GM21447 (cell line): ENCODE measurements around the gene FBXO11.
"Not testable (repeated sequence)": the region's sequence is repeated elsewhere in the genome, so short reads cannot be mapped to it uniquely, and the experiment has no call there.

Source experiments
- ATAC-seq: cut with Tn5 transposase; IDR thresholded peaks from one replicate; pipeline ENCODE4 v1.9.1; 2021; ENCODE audit not compliant: unreplicated experiment

The FBXO11 gene

DNA sequence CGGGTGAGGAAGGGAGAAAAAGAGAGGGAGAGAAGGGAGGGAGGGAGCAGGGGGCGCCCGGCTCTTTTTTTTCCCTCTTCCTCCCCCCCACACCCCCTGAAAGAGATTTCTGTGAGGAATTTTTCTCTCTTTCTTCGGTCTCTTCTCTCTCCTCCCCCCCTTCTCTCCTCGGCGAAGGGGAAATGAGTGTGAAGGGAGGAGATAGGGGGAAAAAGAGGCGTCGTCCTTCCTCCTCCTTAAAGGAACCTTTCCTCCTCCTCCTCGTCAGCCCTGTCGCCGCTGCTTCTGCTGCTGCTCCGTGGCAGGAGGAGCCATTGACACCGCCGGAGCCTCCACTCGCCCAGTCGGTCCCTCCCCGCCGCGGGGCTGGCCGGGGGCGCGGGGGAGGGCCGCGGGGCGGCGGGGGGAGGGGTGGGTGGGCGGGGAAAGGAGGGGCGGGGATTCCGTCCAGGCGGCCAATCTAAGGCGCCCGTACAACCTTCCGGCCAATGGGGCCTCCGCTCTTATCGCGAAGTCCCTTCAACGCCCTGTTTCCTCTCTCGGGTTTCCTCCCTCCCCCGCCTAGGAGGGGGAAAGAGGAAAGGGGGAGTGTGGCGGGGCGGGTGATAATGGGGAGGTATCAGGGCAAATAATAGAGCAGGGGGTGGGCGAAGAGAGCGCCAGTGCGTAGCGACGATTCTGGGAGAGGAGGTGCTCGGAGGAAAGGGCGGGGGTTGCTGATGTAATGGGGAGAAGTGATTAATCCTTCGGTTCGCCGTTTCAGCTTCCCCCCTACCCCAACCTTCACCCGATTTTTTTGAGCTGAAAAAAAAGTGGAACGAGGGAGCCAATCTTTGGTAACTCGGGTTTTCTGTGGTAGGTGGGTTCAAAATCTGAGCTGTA, at the start of gene FBXO11:
Gene FBXO11, minus strand, starts transcription at position 342 of the 882 bp plus-strand sequence. CDS start 778 bp downstream, outside the sequence.
- peak; percentile 85 for ATAC-seq

DNA sequence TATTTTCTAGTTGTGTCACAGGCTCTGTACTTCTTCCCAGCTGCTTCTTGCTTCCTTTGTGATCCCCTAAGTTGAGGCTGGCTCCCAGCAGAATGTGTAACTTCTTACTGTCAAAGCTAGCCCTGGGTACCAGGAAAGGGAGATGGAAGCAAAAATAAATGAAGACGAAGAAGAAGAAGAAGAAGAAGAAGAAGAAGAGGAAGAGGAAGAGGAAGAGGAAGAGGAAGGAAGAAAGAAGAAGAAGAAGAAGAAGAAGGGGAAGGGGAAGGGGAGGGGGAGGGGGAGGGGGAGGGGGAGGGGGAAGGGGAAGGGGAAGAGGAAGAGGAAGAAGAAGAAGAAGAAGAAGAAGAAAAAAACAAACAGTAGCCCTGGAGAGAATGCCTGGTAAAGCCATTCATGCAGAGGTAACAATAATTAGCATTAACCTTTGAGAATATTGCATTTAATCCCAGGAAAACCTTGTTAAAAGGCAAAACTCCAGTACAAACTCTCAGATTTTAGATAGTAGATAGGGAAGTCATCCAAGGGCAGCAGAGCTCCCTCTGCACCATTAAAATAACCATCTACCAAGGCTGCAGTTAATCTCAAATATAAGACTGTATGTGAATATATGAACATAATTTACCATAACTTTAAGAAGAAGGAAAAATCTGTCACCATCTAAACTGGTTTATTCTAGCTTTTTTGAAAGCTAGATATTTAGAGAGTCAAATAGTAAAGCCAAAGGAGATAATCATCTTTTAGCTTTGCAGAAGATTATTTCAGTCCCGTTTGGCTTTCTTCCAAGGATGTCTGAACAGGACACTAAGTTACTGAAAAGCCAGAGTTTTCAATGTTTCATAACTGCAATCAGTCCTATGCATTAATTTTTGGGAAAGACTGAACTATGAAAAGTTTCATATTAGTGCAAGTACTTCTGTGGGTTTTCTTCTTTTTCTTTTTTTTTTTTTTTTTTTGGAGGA, 44.3 kb upstream of the FBXO11 start:
- ATAC-seq = no peak

DNA sequence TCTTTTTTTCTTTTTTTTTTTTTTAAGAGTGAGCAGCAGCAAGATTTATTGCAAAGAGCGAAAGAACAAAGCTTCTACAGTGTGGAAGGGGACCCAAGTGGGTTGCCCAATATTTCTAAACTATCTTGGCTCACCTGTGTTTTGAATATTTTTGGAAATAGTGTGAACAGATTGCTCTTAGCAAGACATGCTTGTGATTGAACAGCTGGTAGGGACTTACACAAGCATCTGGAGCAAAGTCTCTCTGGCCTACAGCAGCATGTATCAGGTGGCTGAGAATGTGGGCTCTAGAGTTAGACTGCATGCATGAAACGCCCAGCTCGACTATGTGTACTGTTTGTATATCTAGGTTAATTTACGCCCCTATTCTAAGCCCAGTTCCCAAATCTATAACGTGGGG, 40.3 kb upstream of the FBXO11 start:
- no peak for ATAC-seq

DNA sequence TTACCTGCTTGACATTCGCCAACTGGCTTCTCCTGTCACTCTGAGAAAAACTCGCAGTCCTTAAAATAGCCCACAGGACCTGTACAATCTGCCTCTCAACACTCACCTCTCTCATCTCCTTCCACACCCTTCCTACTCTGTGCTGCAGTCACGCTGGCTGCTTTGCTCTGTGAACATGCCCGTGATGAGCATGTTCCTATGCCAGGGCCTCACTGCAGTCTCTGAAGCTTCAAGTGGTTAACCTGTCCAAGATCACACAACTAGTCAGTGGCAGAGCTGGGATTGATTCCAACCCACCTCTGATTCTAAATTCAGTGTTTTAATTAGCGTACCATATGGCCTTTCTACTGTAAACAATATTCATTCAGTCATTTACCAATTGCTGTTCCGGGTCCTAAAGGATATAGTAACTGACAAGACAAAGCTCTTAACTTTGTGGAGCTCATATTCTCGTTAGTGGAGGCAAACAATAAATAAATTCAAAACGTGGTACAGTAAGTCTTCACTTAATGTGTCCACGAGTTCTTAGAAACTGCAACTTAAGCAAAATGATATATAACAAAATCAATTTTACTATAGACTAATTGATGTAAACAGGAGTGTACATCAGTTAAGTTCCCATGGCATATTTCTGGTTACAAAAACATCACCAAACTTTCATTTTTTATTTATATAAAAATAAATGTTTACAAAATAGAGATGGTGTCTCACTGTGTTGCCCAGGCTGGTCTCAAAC, 38.9 kb upstream of the FBXO11 start:
- ATAC-seq = no peak

DNA sequence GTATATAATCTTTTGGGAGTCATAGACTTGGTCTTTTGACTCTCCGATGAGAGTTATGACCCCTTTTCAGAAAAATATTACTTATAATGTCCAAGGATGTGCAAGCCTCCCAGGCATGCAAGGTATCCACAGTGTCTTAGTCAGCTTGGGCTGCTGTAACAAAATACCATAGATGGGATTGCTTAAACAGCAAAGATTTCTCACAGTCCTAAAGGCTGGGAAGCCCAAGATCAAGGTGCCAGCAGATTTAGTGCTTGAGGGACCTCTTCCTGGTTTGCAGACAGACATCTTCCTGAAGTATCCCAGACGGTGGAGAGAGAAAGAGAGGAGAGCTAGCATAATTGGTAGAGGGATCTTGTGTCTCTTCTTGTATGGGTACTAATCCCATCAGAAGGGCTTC, 35.6 kb upstream of the FBXO11 start:
- no peak for ATAC-seq

DNA sequence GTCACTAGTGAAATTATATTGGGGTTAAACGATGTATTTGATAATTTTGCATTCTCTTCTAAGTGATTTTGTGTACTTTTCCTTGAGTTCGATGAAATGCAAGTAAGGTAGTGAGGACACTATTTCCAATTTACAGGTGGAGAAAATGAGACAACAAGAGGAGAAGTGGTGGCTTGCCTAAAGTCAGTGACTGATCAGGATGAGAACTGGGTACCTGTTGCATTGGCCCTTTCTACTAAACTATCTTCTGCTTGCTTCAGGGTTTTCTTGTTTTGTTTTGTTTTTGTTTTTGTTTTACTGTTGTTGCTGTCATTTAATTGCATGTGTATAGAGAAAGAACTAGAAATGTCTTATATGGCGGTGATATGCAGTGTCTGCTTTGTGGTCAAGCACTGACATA, 31.4 kb upstream of the FBXO11 start:
- ATAC-seq = no peak

DNA sequence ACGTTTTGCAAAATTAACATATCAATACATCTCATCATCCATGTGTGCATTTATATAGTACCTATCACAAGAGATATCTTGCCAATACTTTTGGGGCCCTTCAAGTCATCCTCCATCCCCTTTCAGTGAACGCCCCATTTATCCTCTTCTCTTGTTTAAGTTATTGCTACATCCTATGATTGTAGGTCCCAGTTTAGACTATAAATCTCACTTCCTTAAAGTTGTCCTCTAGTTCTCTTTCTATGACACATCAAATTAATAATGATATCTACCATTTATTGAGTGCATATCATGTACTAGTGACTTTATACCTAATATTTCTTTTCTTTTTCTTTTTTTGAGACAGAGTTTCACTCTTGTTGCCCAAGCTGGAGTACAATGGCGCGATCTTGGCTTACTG, 28.8 kb upstream of the FBXO11 start:
- ATAC-seq = no peak

DNA sequence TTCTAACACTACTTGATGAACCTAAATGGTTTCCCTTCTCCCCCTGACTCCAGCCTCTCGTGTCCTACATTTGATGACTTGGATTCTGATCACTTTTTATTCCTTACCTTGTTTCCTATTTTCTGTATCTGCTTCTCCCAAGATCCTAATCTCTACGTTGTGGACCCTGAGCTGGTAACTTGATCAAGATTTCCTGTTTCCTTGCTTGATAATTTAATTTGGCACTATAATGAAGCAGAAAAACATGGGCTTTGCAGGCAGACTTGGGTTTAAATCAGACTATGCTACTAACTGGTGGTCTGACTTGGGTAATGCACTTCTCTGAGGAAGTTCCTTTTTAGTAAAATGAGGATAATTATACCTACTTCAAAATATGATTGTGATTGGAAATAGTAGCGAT, 11.7 kb upstream of the FBXO11 start:
- no peak for ATAC-seq

DNA sequence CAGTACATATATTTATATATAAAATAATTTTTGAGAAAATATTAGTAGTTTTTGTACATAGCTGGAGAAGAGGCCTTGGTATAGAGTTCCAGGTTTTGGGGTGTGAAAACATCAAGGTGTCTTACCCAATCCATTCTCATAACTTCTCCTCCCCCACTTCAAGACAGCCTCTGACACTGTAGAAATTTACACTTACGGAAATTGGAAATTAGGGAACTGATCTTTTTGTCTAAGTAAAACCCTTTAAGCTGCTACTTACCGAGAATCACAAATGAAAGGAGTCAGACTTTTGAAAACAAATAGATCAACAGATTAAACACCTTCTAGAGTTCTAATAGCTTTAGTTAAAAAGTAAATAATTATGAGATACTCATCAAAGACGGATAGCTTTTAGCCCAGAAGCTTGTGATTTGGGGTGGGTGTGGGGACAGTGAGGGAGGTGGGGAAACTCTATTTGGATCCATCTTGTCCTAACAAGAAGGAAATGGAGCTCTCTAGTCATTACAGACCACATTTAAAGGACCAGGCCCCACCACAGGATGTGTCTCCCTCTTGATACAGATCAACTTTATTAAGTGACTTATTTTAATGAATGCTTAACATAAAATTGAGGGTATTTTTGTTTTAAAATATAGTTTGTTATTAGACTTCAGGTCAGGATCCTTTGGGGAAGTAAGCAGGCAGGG, 11.1 kb upstream of the FBXO11 start:
- ATAC-seq = no peak

DNA sequence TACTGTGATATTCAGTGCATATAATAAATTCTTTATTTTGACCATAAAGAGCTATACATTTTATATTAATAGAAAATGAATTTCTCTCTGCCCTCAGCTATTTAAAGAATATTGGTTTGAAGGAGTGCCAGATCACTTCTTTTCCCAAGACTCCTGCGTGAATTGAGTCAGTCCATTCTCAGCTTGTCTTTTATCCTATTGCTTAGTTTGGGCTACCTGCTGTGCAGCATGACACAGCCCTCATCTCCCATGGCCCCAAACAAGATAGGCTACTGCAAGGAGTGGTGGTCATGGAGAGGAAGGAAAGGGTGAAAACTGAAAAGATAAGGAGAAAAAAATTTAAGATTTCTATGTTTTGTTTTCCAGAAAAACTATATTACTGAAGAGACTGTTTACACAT, 10.1 kb upstream of the FBXO11 start:
- ATAC-seq = no peak

DNA sequence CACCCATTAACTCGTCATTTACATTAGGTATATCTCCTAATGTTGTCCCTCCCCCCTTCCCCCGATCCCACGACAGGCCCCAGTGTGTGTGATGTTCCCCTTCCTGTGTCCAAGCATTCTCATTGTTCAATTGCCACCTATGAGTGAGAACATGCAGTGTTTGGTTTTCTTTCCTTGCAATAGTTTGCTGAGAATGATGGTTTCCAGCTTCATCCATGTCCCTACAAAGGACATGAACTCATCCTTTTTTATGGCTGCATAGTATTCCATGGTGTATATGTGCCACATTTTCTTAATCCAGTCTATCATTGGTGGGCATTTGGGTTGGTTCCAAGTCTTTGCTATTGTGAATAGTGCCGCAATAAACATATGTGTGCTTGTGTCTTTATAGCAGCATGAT, 4.4 kb upstream of the FBXO11 start:
- ATAC-seq = not testable (repeated sequence)

DNA sequence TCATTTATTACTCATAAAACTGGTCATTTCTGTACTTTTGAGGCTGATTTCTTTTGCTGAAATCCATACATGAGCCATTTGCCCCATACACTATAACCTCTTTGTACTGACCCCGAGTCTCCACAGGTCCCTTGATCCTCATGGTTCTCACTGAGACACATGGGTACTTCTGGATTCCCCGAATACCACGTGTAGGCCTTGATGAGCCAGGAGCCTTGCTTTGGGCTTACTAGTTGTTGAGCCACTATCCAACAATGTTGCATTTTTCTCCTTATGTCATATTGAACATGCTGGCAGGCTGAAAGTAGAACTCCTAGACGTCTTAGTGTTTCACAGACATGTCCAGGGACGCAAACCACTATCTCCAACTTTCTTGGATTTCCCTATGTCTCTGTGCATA, 2.4 kb upstream of the FBXO11 start:
- no peak for ATAC-seq

DNA sequence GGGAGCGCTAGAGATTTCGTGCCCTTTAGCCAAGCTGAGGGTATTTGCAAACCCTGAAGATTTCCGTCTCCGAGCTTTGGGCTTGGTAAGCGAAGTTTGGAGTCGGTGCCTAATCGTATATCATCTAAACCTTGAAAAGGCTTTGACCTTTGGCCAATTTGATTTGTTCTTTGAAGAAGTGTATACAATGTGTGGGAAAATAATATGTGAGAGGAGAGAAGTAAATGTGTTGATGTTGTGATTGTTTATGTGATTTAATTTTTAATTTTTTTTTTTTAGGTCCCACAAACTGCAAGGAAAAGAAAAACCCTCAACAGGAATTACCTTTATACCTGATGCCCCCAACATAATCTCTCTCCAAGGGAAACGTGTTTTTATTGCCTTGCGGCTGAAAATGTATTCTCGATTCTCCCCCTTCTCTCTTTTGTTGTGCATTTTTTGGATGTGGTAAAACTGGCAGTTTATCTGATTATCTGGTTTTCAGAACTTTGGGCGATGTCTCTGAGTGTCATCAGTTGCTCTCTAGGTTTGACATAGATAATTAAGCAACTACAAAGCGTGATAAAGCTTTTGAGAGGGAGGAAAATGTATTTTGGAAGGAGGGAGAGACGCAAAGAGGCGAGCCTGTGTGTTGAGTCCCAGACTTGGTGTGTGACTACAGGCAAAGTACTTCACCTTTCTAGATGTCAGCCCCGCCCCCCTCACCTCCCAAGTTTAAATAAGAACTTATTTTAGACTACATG, 912 bp upstream of the FBXO11 start:
- ATAC-seq = no peak

DNA sequence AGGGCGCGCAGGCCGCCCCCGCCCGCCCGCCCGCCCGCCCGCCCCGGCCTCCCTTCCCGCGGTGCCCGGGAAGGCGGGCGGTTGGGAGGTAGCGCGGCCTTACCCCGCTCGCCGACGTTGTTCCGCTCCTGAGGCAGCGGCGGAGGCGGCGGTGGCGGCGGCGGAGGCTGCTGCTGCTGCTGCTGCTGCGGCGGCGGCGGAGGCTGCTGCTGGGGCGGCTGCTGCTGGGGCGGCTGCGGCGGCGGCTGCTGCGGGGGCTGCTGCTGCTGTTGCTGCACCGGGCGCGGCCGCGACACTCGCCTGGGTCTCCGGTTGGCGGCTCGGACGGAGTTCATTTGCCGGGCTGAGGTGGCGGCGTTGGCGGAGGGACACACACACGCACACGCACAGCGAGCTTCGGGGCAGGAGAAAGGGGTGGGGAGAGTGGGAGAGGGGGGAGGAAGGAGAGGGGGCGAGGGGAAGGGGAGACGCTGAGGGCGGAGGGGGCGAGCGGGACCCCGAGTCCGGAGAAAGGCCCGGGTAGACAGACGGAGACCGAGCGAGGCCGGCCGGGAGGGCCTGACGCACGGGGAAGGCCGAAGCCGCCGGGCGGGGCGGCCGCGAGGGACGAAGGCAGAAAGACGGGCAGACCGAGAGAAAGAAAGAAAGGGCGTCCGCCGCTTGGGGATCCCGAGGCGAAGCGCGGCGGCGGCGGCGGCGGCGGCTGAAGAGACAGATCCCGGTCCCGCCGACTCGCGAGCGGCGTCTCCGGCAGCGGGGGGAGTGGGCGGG, 727 bp downstream of the FBXO11 start:
- ATAC-seq = peak; percentile 8

DNA sequence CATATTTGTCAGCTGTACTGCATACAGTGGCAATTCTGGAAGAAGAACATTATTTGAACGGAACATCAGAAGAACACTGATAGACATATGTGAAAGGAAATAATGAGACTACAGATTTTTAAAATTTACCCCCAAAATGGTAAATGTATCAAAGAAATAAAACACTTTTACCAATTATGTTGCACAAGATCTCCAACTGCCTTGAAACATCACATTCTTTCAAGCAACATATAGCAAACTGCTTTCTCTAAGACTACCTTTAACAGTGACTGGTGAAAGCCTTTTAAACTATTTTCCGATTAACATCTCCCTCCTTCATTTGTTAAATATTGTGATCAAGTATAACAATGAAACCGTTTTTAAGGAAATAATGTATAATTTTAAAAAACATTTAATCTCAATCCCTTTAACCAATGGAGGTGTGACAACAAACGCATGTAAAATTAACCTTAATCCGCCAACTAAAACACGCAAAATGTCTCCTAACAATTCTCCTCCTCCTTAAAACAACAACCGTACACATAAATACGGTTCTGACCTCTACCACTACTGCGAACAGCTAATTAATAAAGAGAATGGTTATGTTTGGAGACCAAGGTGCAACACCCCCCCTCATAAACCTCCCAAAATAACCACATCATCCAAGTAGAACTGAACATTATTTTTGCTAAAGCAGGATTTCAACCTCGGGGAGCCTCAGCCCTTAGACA, 2.4 kb downstream of the FBXO11 start:
- no peak for ATAC-seq

DNA sequence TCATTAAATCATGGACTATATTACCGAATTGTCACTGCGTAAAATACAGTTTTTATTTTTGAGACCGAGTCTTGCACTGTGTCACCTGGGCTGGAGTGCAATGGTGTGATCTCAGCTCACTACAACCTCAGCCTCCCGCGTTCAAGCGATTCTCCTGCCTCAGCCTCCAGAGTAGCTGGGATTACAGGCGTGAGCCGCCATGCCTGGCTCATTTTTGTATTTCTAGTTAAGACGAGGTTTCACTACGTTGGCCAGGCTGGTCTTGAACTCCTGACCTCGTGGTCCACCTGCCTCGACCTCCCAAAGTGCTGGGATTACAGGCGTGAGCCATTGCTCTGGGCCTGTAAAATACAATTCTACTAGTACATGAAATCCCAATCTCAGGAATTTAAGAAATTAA, 4.4 kb downstream of the FBXO11 start:
- not testable (repeated sequence) for ATAC-seq

DNA sequence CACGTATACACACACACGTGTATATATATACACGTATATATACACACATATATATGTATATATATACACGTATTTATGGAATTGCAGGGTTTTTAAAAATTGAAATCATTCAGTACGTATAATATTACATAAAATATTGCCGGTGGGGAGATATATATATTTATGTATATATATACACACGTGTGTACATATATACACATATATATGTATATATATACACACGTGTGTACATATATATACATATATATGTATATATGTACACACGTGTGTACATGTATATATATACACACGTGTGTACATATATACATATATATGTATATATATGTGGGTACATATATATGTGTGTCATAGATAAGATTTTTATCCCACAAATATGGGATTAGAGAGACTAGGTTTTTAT, 5.4 kb downstream of the FBXO11 start:
- ATAC-seq = no peak
